SIG-M5 treated with dmso at 0.1 percent for 504 hours (cell line): ENCODE results near the gene MT2A.
A peak's percentile ranks its signal among the peaks of the same experiment; 100 is the strongest.
"Not testable (repeated sequence)": the region's sequence is repeated elsewhere in the genome, so short reads cannot be mapped to it uniquely, and the experiment has no call there.

Experiments used
- DNase-seq: peaks from one replicate; lab custom pipeline; 2025; ENCODE audit not compliant: unreplicated experiment; lab: John Stamatoyannopoulos, UW

The MT2A gene

DNA sequence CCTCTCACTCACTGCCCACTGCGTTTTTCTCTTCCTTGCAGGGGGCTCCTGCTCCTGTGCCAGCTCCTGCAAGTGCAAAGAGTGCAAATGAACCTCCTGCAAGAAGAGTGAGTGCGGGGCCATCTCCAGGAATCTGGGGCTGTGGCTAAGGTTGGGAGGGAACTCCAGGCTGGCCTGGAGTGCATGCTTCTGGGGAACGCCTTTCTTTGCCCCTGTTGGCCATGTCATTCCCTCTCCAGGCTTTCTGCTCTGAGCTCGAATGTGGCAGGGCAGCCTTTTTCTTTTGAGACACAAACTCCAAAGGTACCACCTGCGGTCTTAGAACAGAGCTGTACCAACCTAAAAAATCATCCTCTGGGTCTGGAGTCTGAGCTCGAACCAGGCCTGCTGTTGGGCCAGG lies 9.8 kb downstream of the MT2A start:
- DNase-seq: no peak

DNA sequence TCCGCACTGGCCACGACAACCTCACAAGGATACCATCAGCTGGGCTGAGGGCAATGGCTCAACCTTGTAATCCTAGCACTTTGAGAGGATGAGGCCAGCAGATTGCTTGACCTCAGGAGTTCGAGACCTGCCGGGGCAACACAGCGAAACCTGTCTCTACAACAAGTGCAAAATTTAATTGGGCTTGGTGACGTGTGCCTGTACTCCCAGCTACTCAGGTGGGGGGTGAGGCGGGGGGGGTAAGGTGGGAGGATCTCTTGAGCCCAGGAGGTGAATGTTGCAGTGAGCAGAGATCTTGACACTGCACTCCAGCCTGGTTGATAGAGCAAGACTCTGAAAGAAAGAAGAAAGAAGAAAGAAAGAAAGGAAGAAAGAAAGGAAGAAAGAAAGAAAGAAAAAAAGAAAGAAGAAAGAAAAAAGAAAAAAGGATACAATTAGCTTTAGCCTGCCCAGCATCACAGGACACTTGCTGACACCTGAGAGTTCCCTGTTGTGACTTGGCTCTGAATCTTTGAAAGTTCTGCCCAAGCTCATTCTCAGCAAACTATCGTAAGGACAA lies 12.0 kb downstream of the MT2A start:
- DNase-seq: no peak

- DNase-seq: not testable (repeated sequence)
Observed at GRCh38 chr16:56621665-56622445, 13.5 kb downstream of the MT2A start.

DNA sequence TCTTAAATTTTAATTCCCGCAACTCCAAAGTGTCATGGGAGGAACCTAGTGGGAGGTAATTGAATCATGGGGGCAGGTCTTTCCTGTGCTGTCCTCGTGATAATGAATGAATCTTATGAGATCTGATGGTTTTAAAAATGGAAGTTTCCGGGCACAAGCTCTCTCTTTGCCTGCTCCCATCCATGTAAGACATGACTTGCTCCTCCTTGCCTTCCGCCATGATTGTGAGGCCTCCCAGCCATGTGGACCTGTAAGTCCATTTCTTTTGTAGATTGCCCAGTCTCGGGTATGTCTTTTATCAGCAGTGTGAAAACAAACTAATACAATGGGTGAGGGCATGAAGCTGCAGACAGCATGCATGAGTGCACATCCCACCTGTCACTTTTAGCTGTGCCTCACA lies 14.8 kb downstream of the MT2A start:
- not testable (repeated sequence) for DNase-seq

GRCh38 chr16:56623637-56624036 lies 15.3 kb downstream of the MT2A start:
- DNase-seq: no peak

DNA sequence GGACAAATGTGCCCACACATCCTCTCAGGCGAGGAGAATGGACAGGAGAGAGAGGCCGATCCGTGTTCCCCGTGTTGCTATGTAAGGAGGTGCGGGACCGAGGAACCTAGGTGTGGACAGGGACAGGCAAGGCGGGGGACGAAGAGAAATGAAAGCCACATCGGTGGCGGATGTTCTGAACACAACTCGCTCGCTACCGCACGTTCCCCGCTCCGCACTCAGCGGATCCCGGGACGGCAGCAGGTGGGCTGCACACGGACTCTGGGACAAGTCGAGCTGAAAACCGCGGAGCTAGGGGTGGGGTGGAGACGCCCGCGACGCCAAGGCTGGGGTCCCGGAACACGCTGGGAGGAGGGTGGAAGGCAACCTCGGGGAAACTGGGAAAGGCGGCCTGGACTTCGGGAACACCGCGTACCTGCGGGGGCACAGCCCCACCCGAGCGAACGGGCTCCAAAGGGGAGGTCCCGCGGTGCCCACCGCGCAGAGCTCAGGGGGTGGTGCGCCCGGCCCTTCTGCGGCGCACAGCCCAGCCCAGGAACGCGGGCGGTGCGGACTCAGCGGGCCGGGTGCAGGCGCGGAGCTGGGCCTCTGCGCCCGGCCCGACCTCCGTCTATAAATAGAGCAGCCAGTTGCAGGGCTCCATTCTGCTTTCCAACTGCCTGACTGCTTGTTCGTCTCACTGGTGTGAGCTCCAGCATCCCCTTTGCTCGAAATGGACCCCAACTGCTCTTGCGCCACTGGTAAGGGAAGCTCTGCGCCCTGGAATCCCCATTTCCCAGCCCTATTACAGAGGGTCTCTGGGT lies 17.0 kb downstream of the MT2A start, which contains the start of gene MT1E:
MT1E (plus strand) TSS at position 642 of the 803 bp plus-strand sequence; CDS start at position 713, 71 bp downstream.
- peak; percentile 76 for DNase-seq

DNA sequence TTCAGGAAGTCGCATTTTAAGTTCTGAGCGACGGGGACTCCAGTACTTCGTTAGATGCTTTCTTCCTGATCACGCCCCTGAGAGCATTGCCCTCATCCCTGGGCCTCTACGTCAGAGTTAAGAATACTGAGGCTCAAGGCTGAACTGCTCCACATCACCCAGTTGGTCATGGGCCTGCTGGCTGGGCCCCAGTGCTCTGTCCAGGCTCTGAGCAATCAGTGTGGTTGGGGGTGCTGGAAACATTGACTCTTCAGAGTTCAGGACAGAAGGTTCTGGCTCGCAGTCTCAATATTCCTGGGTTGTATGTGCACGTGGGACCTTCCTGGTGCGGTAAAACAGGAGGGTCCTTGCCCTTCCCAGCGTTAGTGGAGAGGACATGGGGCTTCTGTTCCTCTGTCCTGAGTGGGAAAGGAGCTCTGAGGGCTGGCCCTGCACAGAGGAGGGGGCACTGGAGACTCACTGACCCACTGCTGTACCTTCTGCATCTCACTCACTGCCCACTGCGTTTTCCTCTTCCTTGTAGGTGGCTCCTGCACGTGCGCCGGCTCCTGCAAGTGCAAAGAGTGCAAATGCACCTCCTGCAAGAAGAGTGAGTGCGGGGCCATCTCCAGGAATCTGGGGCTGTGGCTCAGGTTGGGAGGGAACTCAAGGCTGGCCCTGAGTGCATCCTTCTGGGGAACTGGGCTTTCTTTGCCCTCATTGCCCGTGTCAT lies 17.7 kb downstream of the MT2A start:
- DNase-seq: peak; percentile 63

DNA sequence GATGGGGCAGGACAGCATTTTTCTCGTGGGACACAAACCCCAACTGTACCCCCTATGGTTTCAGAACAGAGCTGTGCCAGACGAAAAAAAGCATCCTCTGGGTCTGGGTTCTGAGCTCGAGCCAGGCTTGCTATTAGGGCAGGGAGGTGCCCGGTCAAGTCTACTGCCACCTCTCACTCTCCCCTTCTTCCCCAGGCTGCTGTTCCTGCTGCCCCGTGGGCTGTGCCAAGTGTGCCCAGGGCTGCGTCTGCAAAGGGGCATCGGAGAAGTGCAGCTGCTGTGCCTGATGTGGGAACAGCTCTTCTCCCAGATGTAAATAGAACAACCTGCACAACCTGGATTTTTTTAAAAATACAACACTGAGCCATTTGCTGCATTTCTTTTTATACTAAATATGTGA lies 18.3 kb downstream of the MT2A start:
- DNase-seq: no peak

DNA sequence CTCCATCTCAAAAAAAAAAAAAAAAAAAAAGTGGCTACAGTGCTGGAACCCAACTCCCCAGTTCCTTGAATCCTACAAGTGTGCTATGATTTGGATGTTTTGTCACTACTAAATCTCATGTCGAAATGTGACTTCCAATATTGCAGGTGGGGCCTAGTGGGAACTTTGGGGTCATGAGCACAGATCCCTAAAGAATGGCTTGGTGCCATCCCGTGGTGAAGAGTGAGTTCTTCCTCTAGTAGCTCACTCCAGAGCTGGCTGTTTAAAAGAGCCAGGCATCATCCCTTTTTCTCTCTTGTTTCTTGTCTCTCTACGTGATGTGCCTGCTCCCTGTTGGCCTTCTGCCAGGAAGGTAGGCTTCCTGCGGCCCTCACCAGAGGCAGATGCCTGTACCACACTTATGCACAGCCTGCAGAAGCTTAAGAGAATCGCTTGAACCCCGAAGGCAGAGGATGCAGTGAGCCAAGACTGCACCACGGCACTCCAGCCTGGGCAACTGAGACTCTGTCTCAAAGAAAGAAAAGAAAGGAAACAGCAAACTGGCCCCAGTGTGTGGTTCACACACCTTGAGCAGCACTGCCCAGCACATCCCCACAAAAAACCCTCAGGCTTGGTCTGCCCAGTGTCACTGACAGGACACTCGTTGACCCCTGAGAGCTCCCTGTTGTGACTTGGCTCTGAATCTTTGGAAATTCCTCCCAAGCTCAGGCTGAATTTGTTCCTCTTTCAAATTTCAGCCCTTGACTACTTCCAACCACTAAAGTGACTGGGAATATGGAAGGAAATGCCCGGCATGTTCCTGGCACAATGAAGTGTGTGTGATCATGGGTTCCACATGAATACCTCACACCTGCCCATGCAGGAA lies 20.3 kb downstream of the MT2A start:
- no peak for DNase-seq

GRCh38 chr16:56629531-56629930 lies 21.1 kb downstream of the MT2A start:
- DNase-seq: no peak

DNA sequence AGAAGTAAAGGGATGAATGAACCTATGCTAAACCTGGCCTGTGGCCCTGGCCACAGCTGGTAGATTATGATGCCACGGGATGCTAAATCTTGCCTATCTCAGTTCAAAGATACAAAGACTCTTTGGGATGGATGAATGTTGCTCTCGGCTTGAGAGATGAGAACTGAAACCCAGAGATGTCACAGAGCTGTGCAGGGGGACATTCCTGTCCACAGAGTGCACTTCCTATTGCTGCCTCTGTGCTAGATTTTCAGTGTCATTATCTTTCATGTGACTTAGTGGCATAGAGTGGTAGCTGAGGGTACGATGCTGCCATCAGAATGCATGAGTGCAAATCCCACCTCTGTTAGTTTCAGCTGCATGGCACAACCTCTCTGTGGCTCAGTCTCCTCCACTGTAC lies 21.8 kb downstream of the MT2A start:
- DNase-seq: peak; percentile 54

- DNase-seq: no peak
Observed at GRCh38 chr16:56631197-56631596, 22.8 kb downstream of the MT2A start.

DNA sequence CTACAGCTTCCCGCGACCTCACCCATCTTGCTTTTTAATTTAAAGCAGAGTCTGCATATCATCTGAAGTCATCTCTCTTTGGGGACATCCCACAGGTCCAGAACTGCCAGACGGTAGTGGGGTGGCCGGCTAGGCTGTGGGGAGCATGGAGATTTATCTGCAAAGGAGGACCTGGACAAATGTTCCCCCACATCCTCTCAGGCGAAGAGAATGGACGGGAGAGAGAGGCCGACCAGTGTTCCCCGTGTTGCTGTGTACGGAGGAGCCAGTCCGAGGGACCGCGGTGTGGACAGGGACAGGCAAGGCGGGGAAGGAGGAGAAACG lies 23.4 kb downstream of the MT2A start:
- no peak for DNase-seq

DNA sequence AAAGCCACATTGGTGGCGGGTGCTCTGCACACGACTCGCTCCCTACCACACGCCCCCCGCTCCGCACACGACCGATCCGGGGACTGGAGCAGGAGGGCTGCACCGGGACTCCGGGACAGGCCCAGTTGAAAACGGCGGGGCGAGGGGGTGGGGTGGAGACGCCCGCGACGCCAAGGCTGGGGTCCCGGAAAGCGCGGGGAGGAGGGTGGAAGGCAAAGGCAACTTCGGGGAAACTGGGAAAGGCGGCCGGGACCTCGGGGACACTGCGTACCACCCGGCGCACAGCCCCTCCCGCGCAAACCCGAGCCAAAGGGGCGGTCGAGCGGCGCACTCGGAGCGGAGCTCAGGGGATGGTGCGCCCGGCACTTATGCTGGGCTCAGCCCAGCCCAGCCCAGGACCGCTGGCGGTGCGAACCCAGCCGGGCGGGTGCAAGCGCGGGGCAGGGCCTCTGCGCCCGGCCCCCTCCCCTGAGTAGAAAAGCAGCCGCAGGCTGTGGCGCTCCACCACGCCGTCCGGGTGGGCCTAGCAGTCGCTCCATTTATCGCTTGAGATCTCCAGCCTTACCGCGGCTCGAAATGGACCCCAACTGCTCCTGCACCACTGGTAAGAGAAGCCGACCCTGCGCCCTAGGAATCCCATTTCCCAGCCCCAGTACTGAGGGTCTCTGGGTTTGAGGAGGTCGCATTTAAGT lies 23.9 kb downstream of the MT2A start, which contains the start of gene MT1M:
MT1M (plus strand) TSS at position 504 of the 692 bp plus-strand sequence; CDS start at position 577, 73 bp downstream.
- no peak for DNase-seq

DNA sequence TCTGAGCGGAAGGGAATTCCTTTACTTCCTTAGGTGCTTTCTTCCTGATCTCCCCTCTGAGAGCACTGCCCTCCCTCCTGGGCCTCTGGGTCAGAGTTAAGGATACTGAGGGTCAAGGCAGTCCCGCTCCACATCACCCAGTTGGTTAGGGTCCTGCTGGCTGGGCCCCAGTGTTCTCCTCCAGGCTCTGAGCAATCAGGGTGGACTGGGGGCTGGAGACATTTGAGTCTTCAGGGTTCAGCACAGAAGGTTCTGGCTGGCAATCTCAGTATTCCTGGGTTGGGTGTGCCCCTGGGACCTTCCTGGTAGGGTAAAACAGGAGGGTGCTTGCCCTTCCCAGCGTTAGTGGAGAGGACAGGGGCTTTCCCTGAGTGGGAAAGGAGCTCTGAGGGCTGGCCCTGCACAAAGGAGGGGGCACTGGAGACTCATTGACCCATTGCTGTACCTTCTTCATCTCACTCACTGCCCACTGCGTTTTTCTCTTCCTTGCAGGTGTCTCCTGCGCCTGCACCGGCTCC lies 24.5 kb downstream of the MT2A start:
- no peak for DNase-seq

DNA sequence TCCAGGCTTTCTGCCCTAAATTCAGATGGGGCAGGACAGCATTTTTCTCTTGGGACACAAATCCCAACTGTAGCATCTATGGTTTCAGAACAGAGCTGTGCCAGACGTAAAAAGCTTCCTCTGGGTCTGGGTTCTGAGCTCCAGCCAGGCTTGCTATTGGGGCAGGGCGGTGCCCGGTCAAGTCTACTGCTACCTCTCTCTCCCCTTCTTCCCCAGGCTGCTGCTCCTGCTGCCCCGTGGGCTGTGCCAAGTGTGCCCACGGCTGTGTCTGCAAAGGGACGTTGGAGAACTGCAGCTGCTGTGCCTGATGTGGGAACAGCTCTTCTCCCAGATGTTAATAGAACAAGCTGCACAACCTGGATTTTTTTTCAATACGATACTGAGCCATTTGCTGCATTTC lies 25.2 kb downstream of the MT2A start:
- DNase-seq: no peak

GRCh38 chr16:56634715-56635440 lies 26.5 kb downstream of the MT2A start:
- DNase-seq: no peak

DNA sequence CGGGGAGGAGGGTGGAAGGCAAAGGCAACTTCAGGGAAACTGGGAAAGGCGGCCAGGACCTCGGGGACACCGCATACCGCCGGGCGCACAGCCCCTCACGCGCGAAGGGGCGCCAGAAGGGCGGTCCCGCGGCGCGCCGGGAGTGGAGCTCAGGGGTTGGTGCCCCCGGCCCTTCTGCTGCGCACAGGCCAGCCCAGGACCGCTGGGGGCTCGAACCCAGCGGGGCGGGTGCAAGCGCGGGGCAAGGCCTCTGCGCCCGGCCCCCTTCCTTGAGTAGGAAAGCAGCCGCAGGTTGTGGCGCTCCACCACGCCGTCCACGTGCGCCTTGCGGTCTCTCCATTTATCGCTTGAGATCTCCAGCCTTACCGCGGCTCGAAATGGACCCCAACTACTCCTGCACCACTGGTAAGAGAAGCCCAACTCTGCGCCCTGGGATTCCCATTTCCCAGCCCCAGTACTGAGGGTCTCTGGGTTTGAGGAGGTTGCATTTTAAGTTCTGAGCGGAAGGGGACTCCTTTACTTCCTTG lies 27.1 kb downstream of the MT2A start:
- DNase-seq: no peak
